BE2C (cell line): ENCODE data around the gene DCTN1.

Source experiments
- DNase-seq: peaks from one replicate; pipeline ENCODE4 v3.0.0-alpha.2; 2020
- H3K27me3 ChIP-seq: fragments of 250-450 bp; sonication (Bioruptor Pico); 2 replicates; pipeline ENCODE4 v1.5.1; 2020; ENCODE audit warnings: mild to moderate bottlenecking
- H3K36me3 ChIP-seq: fragments of 250-450 bp; sonication (Bioruptor Pico); 2 replicates; pipeline ENCODE4 v1.5.1; 2020; ENCODE audit warnings: mild to moderate bottlenecking
- H3K4me1 ChIP-seq: fragments of 250-450 bp; sonication (Bioruptor Pico); 2 replicates; pipeline ENCODE4 v1.5.1; 2020
- H3K4me3 ChIP-seq: 2 replicates; pipeline ENCODE4 v1.5.1; 2011; ENCODE audit warnings: low read depth, low read length
- H3K9me3 ChIP-seq: fragments of 250-450 bp; sonication (Bioruptor Pico); 2 replicates; pipeline ENCODE4 v1.5.1; 2020
- CTCF ChIP-seq: IDR thresholded peaks from 2 replicates; pipeline ENCODE4 v1.5.1; 2012; ENCODE audit warnings: mild to moderate bottlenecking, low read depth, low read length

The DCTN1 gene

GRCh38 chr2:74364533-74365505, 15.3 kb downstream of the DCTN1 start:
- H3K27me3 ChIP-seq, result no peaks in the 10 kb centered on the region
- no peak overlapping the region for H3K4me3 ChIP-seq
- DNase-seq, result no peak
- no peaks in the 10 kb centered on the region for H3K9me3 ChIP-seq
- H3K36me3 ChIP-seq, result peaks cover 40% of the 10 kb centered on the region
- no peaks in the 10 kb centered on the region for H3K4me1 ChIP-seq
- TF ChIP-seq CTCF, result no peak

- Histone ChIP-seq H3K9me3 (no peaks in the 10 kb centered on the region), H3K36me3 (peaks cover 14% of the 10 kb centered on the region; the same call in 1 of the 2 replicates), H3K4me1 (no peaks in the 10 kb centered on the region), H3K27me3 (no peaks in the 10 kb centered on the region), H3K4me3 (no peak overlapping the region)
- DNase-seq, result no peak
- no peak for TF ChIP-seq CTCF
These were observed 18.8 kb downstream of the DCTN1 start for GRCh38 chr2:74361327-74361726.

DNA sequence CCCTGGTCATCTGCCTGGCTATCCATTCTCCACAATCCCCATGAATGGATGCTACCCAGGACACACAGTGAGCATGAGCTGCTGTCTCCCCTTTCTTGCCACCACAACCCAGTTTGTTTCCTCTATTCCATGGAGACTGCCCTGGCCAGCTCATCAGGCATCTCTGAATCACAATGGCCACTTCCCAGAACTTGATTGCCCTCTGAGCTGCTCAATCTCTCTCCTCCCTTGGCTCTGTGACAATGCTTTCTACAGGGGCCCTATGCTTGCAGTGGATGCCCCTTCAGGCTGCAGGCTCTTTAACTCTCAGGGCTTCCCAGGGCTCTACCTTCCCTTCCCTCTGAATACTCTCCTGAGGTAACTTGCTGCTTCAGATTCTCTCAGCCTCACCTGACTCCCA, 22.5 kb downstream of the DCTN1 start:
- Histone ChIP-seq H3K27me3 (no peaks in the 10 kb centered on the region), H3K9me3 (no peaks in the 10 kb centered on the region), H3K36me3 (peaks cover 3% of the 10 kb centered on the region; the same call in 1 of the 2 replicates), H3K4me3 (no peak overlapping the region), H3K4me1 (no peaks in the 10 kb centered on the region)
- TF ChIP-seq CTCF, result no peak
- DNase-seq, result no peak

DNA sequence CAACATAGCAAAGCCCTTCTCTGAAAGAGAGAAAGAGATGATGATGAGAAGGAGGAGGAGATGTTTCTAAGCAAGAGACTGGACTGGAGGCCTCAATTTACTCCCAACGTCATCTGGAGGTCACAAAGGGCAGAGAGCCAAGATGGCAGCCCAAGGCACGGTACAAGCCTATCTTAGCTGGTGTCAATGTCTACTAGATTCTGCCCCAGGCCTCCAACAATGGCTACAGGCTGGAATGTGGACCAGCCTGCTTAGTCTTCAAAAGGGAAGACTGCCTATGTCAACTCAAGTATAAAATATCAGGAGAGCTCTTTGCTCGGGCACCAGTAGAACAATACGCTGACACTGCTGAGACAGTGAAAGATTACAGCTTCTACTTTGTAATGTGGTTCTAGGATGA, 30.2 kb downstream of the DCTN1 start:
- no peaks in the 10 kb centered on the region for H3K9me3 ChIP-seq
- H3K4me3 ChIP-seq, result no peak overlapping the region
- H3K36me3 ChIP-seq, result no peaks in the 10 kb centered on the region
- no peak for DNase-seq
- H3K4me1 ChIP-seq, result no peaks in the 10 kb centered on the region
- H3K27me3 ChIP-seq, result no peaks in the 10 kb centered on the region
- no peak for TF ChIP-seq CTCF

DNA sequence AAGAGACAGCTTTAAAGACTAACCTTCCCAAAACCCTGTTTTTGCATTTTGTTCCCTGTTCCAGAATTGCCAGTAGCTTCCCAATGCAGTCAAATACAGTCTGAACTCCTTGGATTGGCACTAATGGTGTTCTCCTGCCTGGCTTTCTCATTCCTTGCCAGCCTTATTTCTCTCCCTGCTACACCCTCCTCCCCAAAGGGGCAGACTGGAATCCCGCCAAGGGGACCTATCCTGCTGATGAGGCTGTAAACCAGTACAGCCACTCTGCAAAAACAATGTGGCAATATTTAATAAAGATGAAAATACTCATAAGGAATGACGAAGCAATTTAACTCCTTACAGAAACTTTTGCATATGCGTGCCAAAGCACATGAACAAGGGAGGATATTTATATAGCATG, 32.4 kb downstream of the DCTN1 start:
- H3K27me3 ChIP-seq, result no peaks in the 10 kb centered on the region
- H3K9me3 ChIP-seq, result no peaks in the 10 kb centered on the region
- no peak for DNase-seq
- TF ChIP-seq CTCF, result no peak
- no peaks in the 10 kb centered on the region for H3K36me3 ChIP-seq
- H3K4me1 ChIP-seq, result no peaks in the 10 kb centered on the region
- no peak overlapping the region for H3K4me3 ChIP-seq

GRCh38 chr2:74347303-74347702, 32.8 kb downstream of the DCTN1 start:
- no peaks in the 10 kb centered on the region for H3K27me3 ChIP-seq
- TF ChIP-seq CTCF, result no peak
- no peaks in the 10 kb centered on the region for H3K9me3 ChIP-seq
- no peaks in the 10 kb centered on the region for H3K4me1 ChIP-seq
- H3K4me3 ChIP-seq, result no peak overlapping the region
- no peaks in the 10 kb centered on the region for H3K36me3 ChIP-seq
- no peak for DNase-seq
